ENCODE data around the gene CELF1.

- TF ChIP-seq POLR2A (IDR thresholded peaks at IDR 0.05; ENCODE audit: low read length) (no peak), GATA1 (IDR thresholded peaks at IDR 0.05; ENCODE audit: low read depth, low read length) (no peak)
Observed at GRCh38 chr11:47518212-47518964, 34.5 kb downstream of the CELF1 start.
